ENCODE results near the gene TGIF2LY. TPM values are rescaled to one million over a fixed set of nuclear protein-coding genes. Genes with fewer than 3 reads are reported as not detected.
"Not testable (repeated sequence)": the region's sequence is repeated elsewhere in the genome, so short reads cannot be mapped to it uniquely, and the experiment has no call there.

TGIF2LY gene
- total RNA-seq, result not detected

DNA sequence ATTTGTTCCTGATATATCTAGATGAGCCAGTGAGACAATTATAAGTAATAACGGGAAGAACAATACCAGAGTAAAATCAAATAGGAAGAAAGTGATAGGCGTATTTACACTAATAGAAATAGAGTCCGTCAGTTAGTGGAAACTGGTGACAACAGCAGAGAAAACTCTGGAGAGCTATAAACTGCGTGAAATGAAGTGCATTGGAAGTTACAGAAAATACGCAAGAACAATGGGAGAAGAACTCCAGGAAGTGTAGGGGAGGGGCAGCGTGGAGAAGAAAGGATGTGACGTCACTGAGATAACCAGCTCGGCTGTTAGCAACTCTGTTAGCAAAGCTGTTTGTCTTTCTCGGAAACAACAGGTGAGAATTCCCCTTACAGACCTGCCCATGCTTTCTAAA, at the start of gene TGIF2LY:
Gene TGIF2LY, plus strand, starts transcription at position 301 of the 400 bp plus-strand sequence. CDS start 178 bp downstream, outside the sequence.
- not testable (repeated sequence) for DNase-seq

All from effector CD4-positive, alpha-beta T cell (primary cell).